Suprapubic skin (tissue), 3 donors: ENCODE results near the gene ACTR3C.
"Not testable (repeated sequence)": the region's sequence is repeated elsewhere in the genome, so short reads cannot be mapped to it uniquely, and the experiment has no call there.

ENCODE experiments used
- CTCF ChIP-seq, 2 donors: fragments of 200-600 bp in 1 of 2; fragments of 450-650 bp in 1 of 2; sonication (generic) in 1 of 2; IDR thresholded peaks; one replicate each; pipeline ENCODE4 v1.5.1; 2016 to 2019; ENCODE audit warnings: antibody characterized with exemption in 2 of 2, mild to moderate bottlenecking in 1 of 2, moderate library complexity in 1 of 2
- POLR2A ChIP-seq, 2 donors: fragments of 450-650 bp; IDR thresholded peaks; one replicate each; pipeline ENCODE4 v1.6.1; 2017; ENCODE audit warnings: antibody characterized with exemption in 2 of 2, mild to moderate bottlenecking in 2 of 2, moderate library complexity in 2 of 2

GRCh38 chr7:150316987-150317386 lies 6.4 kb downstream of the ACTR3C start:
- not testable (repeated sequence) for TF ChIP-seq CTCF, POLR2A (IDR thresholded peaks at IDR 0.05)
